BE2C (cell line): ENCODE measurements around the gene FOXJ3.

Experiments
- DNase-seq: peaks from one replicate; pipeline ENCODE4 v3.0.0-alpha.2; 2020
- H3K27me3 ChIP-seq: fragments of 250-450 bp; sonication (Bioruptor Pico); 2 replicates; pipeline ENCODE4 v1.5.1; 2020; ENCODE audit warnings: mild to moderate bottlenecking
- H3K36me3 ChIP-seq: fragments of 250-450 bp; sonication (Bioruptor Pico); 2 replicates; pipeline ENCODE4 v1.5.1; 2020; ENCODE audit warnings: mild to moderate bottlenecking
- H3K4me1 ChIP-seq: fragments of 250-450 bp; sonication (Bioruptor Pico); 2 replicates; pipeline ENCODE4 v1.5.1; 2020
- H3K4me3 ChIP-seq: 2 replicates; pipeline ENCODE4 v1.5.1; 2011; ENCODE audit warnings: low read depth, low read length
- H3K9me3 ChIP-seq: fragments of 250-450 bp; sonication (Bioruptor Pico); 2 replicates; pipeline ENCODE4 v1.5.1; 2020
- CTCF ChIP-seq: IDR thresholded peaks from 2 replicates; pipeline ENCODE4 v1.5.1; 2012; ENCODE audit warnings: mild to moderate bottlenecking, low read depth, low read length

FOXJ3 gene

DNA sequence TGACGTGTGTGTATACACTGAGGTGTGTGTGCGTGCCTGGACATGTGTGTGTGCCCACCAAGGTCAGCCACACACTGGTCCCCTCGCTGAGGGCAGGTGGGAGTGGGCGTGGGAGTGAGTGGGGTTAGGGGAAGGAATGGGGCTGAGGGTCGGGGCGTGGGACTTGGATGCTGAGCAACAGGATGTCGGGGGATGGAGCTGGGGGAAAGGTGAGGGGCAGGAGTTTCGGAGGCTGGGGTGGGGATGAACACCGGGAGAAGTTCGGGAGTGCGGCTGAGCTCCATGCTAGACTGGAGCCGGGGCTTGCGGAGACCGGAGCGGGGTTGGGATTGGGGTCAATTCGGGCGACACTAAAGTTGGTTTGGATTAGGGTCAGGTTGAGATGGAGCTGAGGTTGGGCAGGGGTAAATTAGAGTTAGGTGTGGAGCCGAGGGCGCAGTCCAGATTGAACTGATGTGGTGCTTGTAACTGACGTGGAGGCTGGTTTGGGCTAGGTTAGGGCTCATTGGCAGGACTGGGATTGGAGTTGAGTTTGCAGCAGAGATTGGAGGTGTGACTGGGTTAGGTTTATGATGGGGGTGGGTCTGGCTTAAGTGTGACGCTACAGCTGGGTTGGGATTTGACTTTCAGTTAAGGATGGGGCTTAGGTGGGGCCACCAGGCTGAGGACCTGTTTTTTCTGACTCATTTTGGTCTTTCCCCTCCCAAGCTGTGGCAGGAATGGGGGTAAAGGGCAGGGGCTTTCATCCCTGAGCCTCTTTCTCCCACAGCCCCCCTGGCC is 167.2 kb downstream of the FOXJ3 start:
- Histone ChIP-seq H3K36me3 (no peaks in the 10 kb centered on the region), H3K4me1 (no peaks in the 10 kb centered on the region), H3K4me3 (no peak overlapping the region), H3K9me3 (no peaks in the 10 kb centered on the region), H3K27me3 (no peaks in the 10 kb centered on the region)
- TF ChIP-seq CTCF, result no peak
- no peak for DNase-seq

- Histone ChIP-seq H3K9me3 (no peaks in the 10 kb centered on the region), H3K4me1 (no peaks in the 10 kb centered on the region), H3K36me3 (no peaks in the 10 kb centered on the region), H3K27me3 (no peaks in the 10 kb centered on the region), H3K4me3 (no peak overlapping the region)
- peak; percentile 77 for DNase-seq
- no peak for TF ChIP-seq CTCF
Observed at GRCh38 chr1:42165511-42166210, 169.4 kb downstream of the FOXJ3 start.

- no peaks in the 10 kb centered on the region for H3K9me3 ChIP-seq
- H3K27me3 ChIP-seq, result no peaks in the 10 kb centered on the region
- no peak for TF ChIP-seq CTCF
- no peak within 1 kb of the TSS for H3K4me3 ChIP-seq
- no peaks in the 10 kb centered on the region for H3K36me3 ChIP-seq
- no peak for DNase-seq
- H3K4me1 ChIP-seq, result no peaks in the 10 kb centered on the region
Observed at GRCh38 chr1:42164551-42165420, 170.2 kb downstream of the FOXJ3 start, which contains the start of gene GUCA2A. TSS of gene GUCA2A (minus strand) at chr1:42164745. CDS start at chr1:42164712, 33 bp downstream.

GRCh38 chr1:42163536-42164503 is 171.2 kb downstream of the FOXJ3 start:
- no peaks in the 10 kb centered on the region for H3K4me1 ChIP-seq
- H3K4me3 ChIP-seq, result no peak overlapping the region
- no peaks in the 10 kb centered on the region for H3K36me3 ChIP-seq
- DNase-seq, result no peak
- TF ChIP-seq CTCF, result no peak
- H3K27me3 ChIP-seq, result no peaks in the 10 kb centered on the region
- H3K9me3 ChIP-seq, result no peaks in the 10 kb centered on the region

DNA sequence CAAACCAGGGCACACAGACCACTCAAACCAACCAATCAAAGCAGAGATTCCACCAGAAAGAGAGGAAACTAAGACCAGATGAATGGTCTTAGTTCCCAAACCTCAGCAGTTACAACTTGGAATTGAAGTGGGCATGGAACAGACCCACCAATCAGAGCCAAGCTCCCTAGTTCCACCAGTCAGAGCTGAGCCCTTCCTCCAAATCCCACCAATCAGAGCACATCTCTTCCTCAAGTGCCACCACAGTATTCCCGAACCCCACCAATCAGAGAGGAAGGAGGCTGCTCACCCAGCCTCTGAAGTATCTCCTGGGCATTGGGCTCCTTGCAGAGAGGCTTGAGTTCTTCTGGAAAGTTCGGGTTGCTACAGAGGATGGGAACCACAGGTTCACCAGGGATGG is 171.9 kb downstream of the FOXJ3 start:
- H3K27me3 ChIP-seq, result no peaks in the 10 kb centered on the region
- TF ChIP-seq CTCF, result no peak
- H3K9me3 ChIP-seq, result no peaks in the 10 kb centered on the region
- no peak for DNase-seq
- no peaks in the 10 kb centered on the region for H3K4me1 ChIP-seq
- H3K4me3 ChIP-seq, result no peak overlapping the region
- H3K36me3 ChIP-seq, result no peaks in the 10 kb centered on the region
